Panc1 (cell line): ENCODE measurements around the gene UBN2. TPM values are rescaled to one million over a fixed set of nuclear protein-coding genes. Genes with fewer than 3 reads are reported as not detected.

Experiments used
- ATAC-seq: fragments of 200-7000 bp; cut with Tn5 transposase; 2 replicates; pipeline ENCODE4 v1.9.1; 2020; ENCODE audit warnings: mild to moderate bottlenecking, moderate library complexity
- BruUV-seq: library from RNA; stranded (reverse); fragments of 400-500 nt; replicated peaks from 2 replicates; lab custom pipeline; 2021; lab: Mats Ljungman, UMichigan
- CTCF ChIA-PET: fragments of 300-600 bp; sonication (Branson Sonifier 250); formaldehyde crosslinking; loops from one replicate; lab custom pipeline; 2022; ENCODE audit warnings: antibody characterized with exemption; lab: Charles Lee
- POLR2A ChIA-PET: fragments of 300-600 bp; sonication (Branson Sonifier 250); formaldehyde crosslinking; loops from one replicate; lab custom pipeline; 2022; ENCODE audit warnings: antibody characterized with exemption; lab: Charles Lee
- DNase-seq: peaks from one replicate; pipeline ENCODE4 v3.0.0-alpha.2; 2010; ENCODE audit warnings: low read depth, low spot score
- H3K27ac ChIP-seq: 2 replicates; pipeline ENCODE4 v1.5.1; 2011; ENCODE audit warnings: mild to moderate bottlenecking, low read length, inconsistent platforms
- H3K27me3 ChIP-seq: fragments of 200-500 bp; sonication (Bioruptor generic); 2 replicates; pipeline ENCODE4 v1.6.0; 2014; ENCODE audit warnings: low read length, inconsistent platforms; ENCODE audit not compliant: control insufficient read depth, insufficient read depth
- H3K36me3 ChIP-seq: fragments of 200-500 bp; sonication (Bioruptor generic); 2 replicates; pipeline ENCODE4 v1.5.1; 2014; ENCODE audit warnings: inconsistent platforms, mild to moderate bottlenecking, low read length, moderate library complexity; ENCODE audit not compliant: control insufficient read depth, insufficient read depth
- H3K4me1 ChIP-seq: 2 replicates; pipeline ENCODE4 v1.5.1; 2011; ENCODE audit warnings: inconsistent platforms, mild to moderate bottlenecking, low read length, moderate library complexity; ENCODE audit not compliant: control insufficient read depth, insufficient read depth
- H3K4me3 ChIP-seq, 2 experiments: 2 replicates each; pipeline ENCODE4 v1.5.1; 2011 to 2012; ENCODE audit warnings: low read depth in 2 of 2, low read length in 2 of 2, mild to moderate bottlenecking in 2 of 2, inconsistent platforms in 1 of 2, moderate library complexity in 1 of 2
- H3K9me3 ChIP-seq: fragments of 200-500 bp; sonication (Bioruptor generic); 2 replicates; pipeline ENCODE4 v1.5.1; 2014; ENCODE audit warnings: low read depth, mild to moderate bottlenecking, inconsistent platforms, low read length, moderate library complexity; ENCODE audit not compliant: control insufficient read depth, insufficient read depth
- CTCF ChIP-seq: fragments of 450-650 bp; IDR thresholded peaks from 2 replicates; pipeline ENCODE4 v1.5.1; 2017; ENCODE audit warnings: mild to moderate bottlenecking
- POLR2AphosphoS5 ChIP-seq: IDR thresholded peaks from 2 replicates; pipeline ENCODE4 v1.6.1; 2012; ENCODE audit warnings: mild to moderate bottlenecking, low read depth, low read length, moderate library complexity
- REST ChIP-seq, 2 experiments: IDR thresholded peaks; 2 replicates each; pipeline ENCODE4 v1.6.1; 2011 to 2012; ENCODE audit warnings: low read depth in 2 of 2, control low read depth in 1 of 2, low read length in 1 of 2, mild to moderate bottlenecking in 1 of 2, moderate library complexity in 1 of 2; ENCODE audit not compliant: insufficient read depth in 1 of 2
- SIN3A ChIP-seq: IDR thresholded peaks from 2 replicates; pipeline ENCODE4 v1.6.1; 2012; ENCODE audit warnings: low read depth, mild to moderate bottlenecking, low read length, moderate library complexity, borderline replicate concordance; ENCODE audit not compliant: insufficient read depth
- TCF7L2 ChIP-seq: IDR thresholded peaks from 2 replicates; pipeline ENCODE4 v1.6.1; 2011; ENCODE audit warnings: mild to moderate bottlenecking, low read depth, low read length, inconsistent platforms
- in situ Hi-C: cut with HindIII; loops from 2 replicates; pipeline ENCODE4 v1.10.0; 2016; ENCODE audit warnings: low sequenced_read_pairs, low pct_unique_long_range_greater_than_20kb
- intact Hi-C: fragments of 100-400 bp; cut with micrococcal nuclease; formaldehyde crosslinking; loops from one replicate; pipeline ENCODE4 v1.10.0; 2022; ENCODE audit not compliant: unreplicated experiment
- total RNA-seq: library from RNA; stranded (reverse); gene quantifications from one replicate; pipeline ENCODE4 v1.2.1, GENCODE V29; 2021; ENCODE audit not compliant: unreplicated experiment

Gene UBN2
- total RNA-seq, 1 experiment from 2014 or later: 14.0 TPM

GRCh38 chr7:139183878-139184338 is 47.1 kb upstream of the UBN2 start:
- no TSS peak for BruUV-seq
- in situ Hi-C loops: no loop called here
- H3K4me1 ChIP-seq: no peaks in the 10 kb centered on the region
- no peak overlapping the region for H3K4me3 ChIP-seq
- TF ChIP-seq POLR2AphosphoS5 (no peak), REST (IDR thresholded peaks at IDR 0.05; ENCODE audit: insufficient read depth in 1 of 2, low read depth in 2 of 2, low read length in 1 of 2) (no peak), CTCF (no peak), SIN3A (no peak), TCF7L2 (no peak)
- H3K27me3 ChIP-seq: no peaks in the 10 kb centered on the region
- intact Hi-C loops: no loop called here
- H3K9me3 ChIP-seq: no peaks in the 10 kb centered on the region
- H3K27ac ChIP-seq: no peak overlapping the region
- no peak for DNase-seq
- CTCF ChIA-PET: no interaction called here
- ATAC-seq: no peak
- POLR2A ChIA-PET: no interaction called here
- H3K36me3 ChIP-seq: no peaks in the 10 kb centered on the region

GRCh38 chr7:139186146-139186545 is 44.9 kb upstream of the UBN2 start:
- BruUV-seq: no TSS peak
- ATAC-seq: no peak
- H3K27me3 ChIP-seq: no peaks in the 10 kb centered on the region
- no peak for DNase-seq
- intact Hi-C loops (no loop called here), in situ Hi-C loops (no loop called here)
- H3K4me3 ChIP-seq: no peak overlapping the region
- H3K36me3 ChIP-seq: no peaks in the 10 kb centered on the region
- H3K27ac ChIP-seq: no peak overlapping the region
- TF ChIP-seq CTCF (no peak), TCF7L2 (no peak), SIN3A (no peak), REST (IDR thresholded peaks at IDR 0.05; ENCODE audit: insufficient read depth in 1 of 2, low read depth in 2 of 2, low read length in 1 of 2) (no peak), POLR2AphosphoS5 (no peak)
- CTCF ChIA-PET: no interaction called here
- no peaks in the 10 kb centered on the region for H3K9me3 ChIP-seq
- no peaks in the 10 kb centered on the region for H3K4me1 ChIP-seq
- POLR2A ChIA-PET: no interaction called here
